T-cell (primary cell): Measurements from ENCODE around the gene PEMT. TPM values are rescaled to one million over a fixed set of nuclear protein-coding genes. Genes with fewer than 3 reads are reported as not detected.
A peak's percentile ranks its signal among the peaks of the same experiment; 100 is the strongest.

Experiments used
- ATAC-seq, 4 experiments: fragments of 200-7000 bp in 3 of 4; fragments of 150-1000 bp in 1 of 4; cut with Tn5 transposase; replicated peaks in 1 of 4; 1 replicate in 3 of 4; 2 replicates in 1 of 4; pipeline ENCODE4 v1.10.0; 2021; ENCODE audit warnings: moderate library complexity in 3 of 4, mild to moderate bottlenecking in 2 of 4, moderate number of reproducible peaks in 1 of 4
- CTCF ChIA-PET, 2 donors: fragments of 300-600 bp; sonication (Branson Sonifier 250); formaldehyde crosslinking; loops; one replicate each; lab custom pipeline; 2022; ENCODE audit warnings: antibody characterized with exemption in 2 of 2; lab: Charles Lee
- POLR2A ChIA-PET, 2 donors: fragments of 300-600 bp; sonication (Branson Sonifier 250); formaldehyde crosslinking; loops; one replicate each; lab custom pipeline; 2022; ENCODE audit warnings: antibody characterized with exemption in 2 of 2; lab: Charles Lee
- DNase-seq, 35 experiments: peaks; one replicate each; pipeline versions ENCODE4 v3.0.0 to v3.0.0-alpha.2; 2013 to 2023
- H3K27ac ChIP-seq: one replicate; pipeline ENCODE4 v1.5.1; 2013; ENCODE audit warnings: low read length
- H3K27me3 ChIP-seq, 2 experiments: replicated peaks in 1 of 2; 1 replicate in 1 of 2; 2 replicates in 1 of 2; pipeline versions ENCODE4 v1.6.1 to v1.7.0; 2013; ENCODE audit warnings: low read length in 1 of 2, mixed read lengths in 1 of 2; ENCODE audit not compliant: control insufficient read depth in 2 of 2, insufficient read depth in 2 of 2; ENCODE audit errors: extremely low read depth in 1 of 2
- H3K36me3 ChIP-seq, 2 donors: 1 replicate in 1 of 2; 2 replicates in 1 of 2; pipeline versions ENCODE4 v1.6.1 to v1.7.0; 2013; ENCODE audit warnings: low read length in 1 of 2; ENCODE audit not compliant: control insufficient read depth in 2 of 2, insufficient read depth in 1 of 2; ENCODE audit errors: extremely low read depth in 1 of 2
- H3K4me1 ChIP-seq, 2 experiments: 1 replicate in 1 of 2; 2 replicates in 1 of 2; pipeline versions ENCODE4 v1.6.1 to v1.7.0; 2013; ENCODE audit warnings: low read length in 2 of 2, mixed read lengths in 1 of 2; ENCODE audit not compliant: insufficient read depth in 2 of 2, control insufficient read depth in 1 of 2; ENCODE audit errors: extremely low read depth in 1 of 2
- H3K4me3 ChIP-seq, 2 donors: 1 replicate in 1 of 2; 2 replicates in 1 of 2; pipeline versions ENCODE4 v1.5.1 to v1.7.0; 2013; ENCODE audit warnings: mild to moderate bottlenecking in 2 of 2, low read length in 1 of 2, moderate library complexity in 1 of 2; ENCODE audit not compliant: control insufficient read depth in 1 of 2; ENCODE audit errors: extremely low read depth in 1 of 2
- H3K9me3 ChIP-seq: 2 replicates; pipeline ENCODE4 v1.7.0; 2013
- H3K27ac Mint-ChIP-seq, 2 donors: one replicate each; pipeline ENCODE4 v1.8.0; 2020 to 2021; ENCODE audit warnings: mild to moderate bottlenecking in 2 of 2, mixed read lengths in 2 of 2
- H3K27me3 Mint-ChIP-seq, 2 donors: one replicate each; pipeline ENCODE4 v1.8.0; 2021 to 2022; ENCODE audit warnings: mixed read lengths in 2 of 2
- H3K36me3 Mint-ChIP-seq: one replicate; pipeline ENCODE4 v1.8.0; 2021; ENCODE audit warnings: mixed read lengths
- H3K4me1 Mint-ChIP-seq, 3 donors: one replicate each; pipeline ENCODE4 v1.8.0; 2020 to 2022; ENCODE audit warnings: mixed read lengths in 3 of 3, mild to moderate bottlenecking in 1 of 3
- H3K4me3 Mint-ChIP-seq, 3 donors: one replicate each; pipeline ENCODE4 v1.8.0; 2020 to 2022; ENCODE audit warnings: mild to moderate bottlenecking in 3 of 3, mixed read lengths in 3 of 3, moderate library complexity in 3 of 3
- H3K9me3 Mint-ChIP-seq, 3 donors: one replicate each; pipeline ENCODE4 v1.8.0; 2020 to 2022; ENCODE audit warnings: mixed read lengths in 3 of 3
- WGBS: methylation state at CpG from one replicate; pipeline ENCODE4 v1.1.5; 2013; ENCODE audit warnings: missing lambda C conversion rate; ENCODE audit not compliant: insufficient coverage; 5-methylcytosine and 5-hydroxymethylcytosine counted together
- total RNA-seq, 35 experiments: library from RNA in 6 of 35; stranded (reverse) in 6 of 35; fragments of 120-200 nt in 1 of 35; gene quantifications; one replicate each; pipeline versions ENCODE4 v1.2.1 to v1.2.4 and lab custom pipeline; 2013 to 2026

PEMT gene
- total RNA-seq, 5 donors from 2014 or later (not counting 1 experiment from before 2014, with no cell fraction given) = 13.3 to 25.8 (median 14.6) TPM

DNA sequence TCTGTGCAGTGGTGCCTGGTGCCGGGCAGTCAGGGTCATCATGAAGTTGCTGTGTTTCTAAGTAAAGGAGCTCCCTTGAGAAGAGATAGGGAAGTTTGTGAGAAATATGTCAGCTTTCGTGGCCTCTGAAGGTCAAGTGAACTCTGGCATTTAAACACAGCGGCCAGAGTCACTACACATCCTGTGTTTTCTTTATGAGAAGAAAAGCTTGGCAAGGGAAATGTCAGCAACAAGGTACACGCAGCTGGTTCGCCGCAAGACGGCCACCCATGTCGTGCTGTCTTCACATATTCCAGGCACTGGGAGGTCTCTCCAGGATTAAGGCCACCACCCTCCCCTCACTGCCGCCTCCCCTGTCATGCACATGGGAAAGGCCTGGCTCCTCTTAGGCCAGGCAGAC lies 33.2 kb upstream of the PEMT start:
- no peak for DNase-seq
- Mint-ChIP-seq H3K27ac (no peak overlapping the region), H3K4me3 (no peak overlapping the region), H3K9me3 (no peaks in the 10 kb centered on the region), H3K36me3 (no peaks in the 10 kb centered on the region), H3K4me1 (peaks cover 9 to 13% (median 10%) of the 10 kb centered on the region in 3 donors), H3K27me3 (no peaks in the 10 kb centered on the region)
- 97% methylated on average over 9 of the region's 9 CpGs for WGBS
- no peak for ATAC-seq
- ChIA-PET POLR2A (no interaction called here), CTCF (interaction anchor here in 1 of 2 donors (1.0 kb wide), 1 partner anchor 11 kb away, joined by 6 read pairs; no protein-coding TSS in a partner anchor)
- no peak overlapping the region for H3K27ac ChIP-seq
- no peak overlapping the region for H3K4me3 ChIP-seq
- peaks cover 0 to 11% of the 10 kb centered on the region in 2 experiments for H3K4me1 ChIP-seq
- H3K27me3 ChIP-seq = no peaks in the 10 kb centered on the region
- H3K9me3 ChIP-seq = no peaks in the 10 kb centered on the region
- no peaks in the 10 kb centered on the region for H3K36me3 ChIP-seq

DNA sequence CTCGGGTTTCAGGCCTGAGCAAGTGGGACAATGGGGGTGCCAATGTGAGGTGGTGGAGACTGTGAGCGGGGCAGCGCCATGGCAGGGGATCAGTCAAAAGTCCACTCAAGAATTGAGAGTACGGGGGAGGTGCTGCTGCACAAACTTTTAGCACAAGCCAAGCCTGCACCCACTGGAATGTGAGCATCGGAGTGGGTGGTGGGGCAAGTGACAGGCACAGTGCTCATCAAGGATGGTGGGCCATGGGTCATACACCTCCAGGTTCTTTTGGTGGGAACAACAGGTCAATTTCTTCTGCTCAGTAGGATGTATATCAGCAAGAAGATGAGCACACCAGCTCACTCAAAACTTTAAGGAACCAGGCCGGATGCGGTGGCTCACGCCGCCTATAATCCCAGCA lies 32.4 kb upstream of the PEMT start:
- Histone ChIP-seq H3K4me1 (peaks cover 0 to 8% of the 10 kb centered on the region in 2 experiments), H3K27ac (no peak overlapping the region), H3K36me3 (no peaks in the 10 kb centered on the region), H3K27me3 (peaks cover 0 to under 1% of the 10 kb centered on the region in 2 experiments), H3K9me3 (no peaks in the 10 kb centered on the region), H3K4me3 (no peak overlapping the region)
- Mint-ChIP-seq H3K27ac (no peak overlapping the region), H3K27me3 (no peaks in the 10 kb centered on the region), H3K9me3 (no peaks in the 10 kb centered on the region), H3K4me1 (peaks cover 5 to 6% (median 6%) of the 10 kb centered on the region in 3 donors), H3K36me3 (no peaks in the 10 kb centered on the region), H3K4me3 (no peak overlapping the region)
- POLR2A ChIA-PET = no interaction called here
- no peak for DNase-seq
- no peak for ATAC-seq
- CTCF ChIA-PET = no interaction called here
- WGBS = 100% methylated on average over 6 of the region's 9 CpGs

DNA sequence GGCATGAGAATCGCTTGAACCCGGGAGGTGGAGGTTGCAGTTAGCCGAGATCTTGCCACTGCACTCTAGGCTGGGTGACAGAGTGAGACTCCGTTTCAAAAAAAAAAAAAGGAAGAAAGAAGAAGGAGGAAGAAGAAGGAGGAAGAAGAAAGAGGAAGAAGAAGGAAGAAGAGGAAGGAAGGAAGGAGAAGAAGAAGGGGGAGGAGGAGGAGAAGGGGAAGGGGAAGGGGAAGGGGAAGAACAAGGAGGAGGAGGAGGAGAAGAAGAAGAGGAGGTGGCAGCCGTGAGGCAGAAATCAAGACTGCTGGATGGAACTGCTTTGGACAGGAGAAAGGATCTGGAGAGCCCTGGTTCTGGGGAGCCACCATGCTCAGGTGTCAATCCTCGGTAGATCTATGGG lies 29.7 kb upstream of the PEMT start:
- H3K36me3 ChIP-seq = no peaks in the 10 kb centered on the region
- Mint-ChIP-seq H3K36me3 (no peaks in the 10 kb centered on the region), H3K27me3 (no peaks in the 10 kb centered on the region), H3K4me3 (no peak overlapping the region), H3K9me3 (no peaks in the 10 kb centered on the region), H3K27ac (no peak overlapping the region), H3K4me1 (no peaks in the 10 kb centered on the region)
- DNase-seq (no peak), ATAC-seq (no peak)
- no peaks in the 10 kb centered on the region for H3K4me1 ChIP-seq
- H3K9me3 ChIP-seq = no peaks in the 10 kb centered on the region
- no peak overlapping the region for H3K4me3 ChIP-seq
- WGBS = 80% methylated on average over 6 of the region's 6 CpGs
- ChIA-PET POLR2A (no interaction called here), CTCF (no interaction called here)
- H3K27me3 ChIP-seq = peaks cover 0 to 6% of the 10 kb centered on the region in 2 experiments
- no peak overlapping the region for H3K27ac ChIP-seq

DNA sequence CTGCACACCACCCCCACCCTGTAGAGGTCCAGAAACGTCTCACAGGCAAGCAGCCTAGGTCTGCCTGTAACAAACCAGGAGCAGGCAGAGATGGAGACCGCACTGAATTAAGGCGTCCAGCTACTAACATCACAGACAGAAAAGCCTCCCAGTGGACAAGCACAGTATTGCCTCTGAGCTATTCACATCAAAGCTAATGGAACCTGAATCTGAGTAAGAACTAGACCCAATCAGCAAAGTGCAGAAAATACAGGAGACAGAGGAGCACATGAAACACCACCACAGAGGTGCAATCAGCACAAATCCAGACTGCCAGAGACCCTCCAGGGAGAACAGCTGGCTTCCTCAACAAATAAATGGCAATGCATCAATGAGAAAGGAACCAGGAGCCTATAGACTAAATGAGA lies 22.2 kb upstream of the PEMT start:
- CTCF ChIA-PET = interaction anchor here (1.2 to 1.4 kb wide), 4 partner anchors 11 to 117 kb away, joined by 5 to 6 read pairs (median 6); partner anchors contain the start of gene PEMT (in 1 of the 2)
- Mint-ChIP-seq H3K9me3 (peaks cover 0 to 4% (median 0%) of the 10 kb centered on the region in 3 donors), H3K4me1 (peaks cover 0 to 7% (median 3%) of the 10 kb centered on the region in 3 donors), H3K27me3 (no peaks in the 10 kb centered on the region), H3K36me3 (no peaks in the 10 kb centered on the region), H3K27ac (no peak overlapping the region), H3K4me3 (no peak overlapping the region)
- peaks cover 0 to 4% of the 10 kb centered on the region in 2 experiments for H3K27me3 ChIP-seq
- no peaks in the 10 kb centered on the region for H3K36me3 ChIP-seq
- no peaks in the 10 kb centered on the region for H3K4me1 ChIP-seq
- POLR2A ChIA-PET = no interaction called here
- peak; percentile 85 for ATAC-seq
- no peak overlapping the region for H3K27ac ChIP-seq
- no peaks in the 10 kb centered on the region for H3K9me3 ChIP-seq
- WGBS = 10% methylated on average over 2 of the region's 3 CpGs
- peak in 27 of 35 experiments; percentile 4 to 67 (median 34) for DNase-seq
- no peak overlapping the region for H3K4me3 ChIP-seq

DNA sequence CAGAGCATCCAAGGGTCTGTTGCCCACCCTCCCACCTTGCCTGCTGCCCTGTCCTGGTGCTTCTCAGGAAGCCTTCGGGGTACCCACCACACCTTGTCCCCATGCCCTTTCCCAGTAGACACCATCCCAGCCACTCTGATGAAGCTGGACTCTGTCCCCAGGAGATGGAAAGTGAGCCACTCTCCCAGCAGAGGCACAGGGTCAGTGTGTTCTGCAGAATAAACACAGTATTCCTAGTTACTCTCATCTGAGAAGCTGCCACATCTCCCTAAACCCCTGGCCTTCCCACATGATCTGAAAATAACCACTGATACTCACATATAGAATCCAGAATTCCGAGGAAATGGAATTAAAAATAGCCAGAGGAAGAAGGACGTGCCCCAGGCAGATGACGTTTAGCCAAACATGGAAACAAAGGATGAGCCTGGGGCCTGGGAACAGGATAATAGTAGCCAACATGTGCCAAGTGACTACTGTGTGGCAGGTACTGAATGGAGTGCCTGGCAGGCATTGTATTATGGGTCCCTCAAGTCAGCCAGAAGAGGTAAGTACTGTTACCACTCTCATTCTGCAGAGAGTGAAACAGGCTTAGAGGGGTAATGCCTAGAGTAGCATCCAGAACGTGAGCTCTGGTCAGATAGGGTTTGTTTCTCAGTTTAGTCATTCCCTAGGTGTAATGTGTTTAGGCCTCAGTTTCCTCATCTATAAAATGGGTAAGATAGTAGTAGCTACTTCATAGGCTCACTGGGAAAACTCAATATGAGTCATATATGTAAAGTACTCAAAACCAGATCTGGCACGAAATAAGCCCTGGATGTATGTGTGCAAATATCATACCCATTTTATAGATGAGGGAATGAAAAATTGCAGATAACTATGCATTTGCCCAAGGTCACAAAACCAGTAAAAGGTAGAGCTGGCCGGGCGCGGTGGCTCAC lies 20.8 kb upstream of the PEMT start:
- Mint-ChIP-seq H3K27ac (no peak overlapping the region), H3K36me3 (no peaks in the 10 kb centered on the region), H3K9me3 (peaks cover 0 to 4% (median 0%) of the 10 kb centered on the region in 3 donors), H3K27me3 (no peaks in the 10 kb centered on the region), H3K4me3 (no peak overlapping the region), H3K4me1 (peaks cover 0 to 7% (median 3%) of the 10 kb centered on the region in 3 donors)
- ChIA-PET CTCF (interaction anchor here in 1 of 2 donors (0.7 kb wide), 1 partner anchor 30 kb away, joined by 7 read pairs; no protein-coding TSS in a partner anchor), POLR2A (no interaction called here)
- Histone ChIP-seq H3K27me3 (no peaks in the 10 kb centered on the region), H3K27ac (no peak overlapping the region), H3K36me3 (no peaks in the 10 kb centered on the region), H3K9me3 (no peaks in the 10 kb centered on the region), H3K4me3 (no peak overlapping the region), H3K4me1 (no peaks in the 10 kb centered on the region)
- 94% methylated on average over 7 of the region's 9 CpGs for WGBS
- ATAC-seq (no peak), DNase-seq (no peak)

DNA sequence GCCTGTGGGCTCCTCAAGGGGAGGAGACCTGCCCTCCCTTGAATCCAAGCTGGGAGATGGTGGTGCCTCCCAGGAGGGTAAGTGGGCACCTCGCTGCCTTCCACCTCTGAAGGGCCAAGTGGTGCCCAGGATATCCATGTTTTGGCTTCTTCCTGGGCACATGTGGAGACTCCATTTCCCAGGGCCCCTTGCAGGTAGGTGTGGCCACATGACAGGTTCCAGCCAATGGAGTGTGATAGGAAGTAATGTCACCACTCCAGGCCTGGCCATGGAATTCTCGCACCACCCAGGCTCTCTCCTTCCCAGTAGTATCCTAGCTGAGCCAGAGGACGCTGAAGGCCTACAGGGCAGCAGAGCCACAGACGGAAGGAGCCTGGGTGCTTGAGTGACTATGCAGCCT lies 17.6 kb upstream of the PEMT start:
- H3K27ac ChIP-seq = no peak overlapping the region
- H3K4me1 ChIP-seq = no peaks in the 10 kb centered on the region
- no peak for DNase-seq
- POLR2A ChIA-PET = no interaction called here
- no peaks in the 10 kb centered on the region for H3K36me3 ChIP-seq
- no peaks in the 10 kb centered on the region for H3K9me3 ChIP-seq
- Mint-ChIP-seq H3K36me3 (no peaks in the 10 kb centered on the region), H3K4me1 (peaks cover 0 to 7% (median 3%) of the 10 kb centered on the region in 3 donors), H3K4me3 (no peak overlapping the region), H3K9me3 (peaks cover 0 to 4% (median 0%) of the 10 kb centered on the region in 3 donors), H3K27ac (no peak overlapping the region), H3K27me3 (no peaks in the 10 kb centered on the region)
- no peak overlapping the region for H3K4me3 ChIP-seq
- ATAC-seq = no peak
- WGBS = 90% methylated on average over 3 of the region's 4 CpGs
- no peaks in the 10 kb centered on the region for H3K27me3 ChIP-seq
- CTCF ChIA-PET = no interaction called here
